PFSK-1 (cell line): ENCODE results near the gene FDCSP.

Experiments used
- REST ChIP-seq, 2 experiments: IDR thresholded peaks; 2 replicates each; pipeline versions ENCODE4 v1.6.1 to v1.8.0; 2011 to 2012; ENCODE audit warnings: low read depth in 2 of 2, low read length in 2 of 2, control low read depth in 1 of 2, inconsistent platforms in 1 of 2, mild to moderate bottlenecking in 1 of 2, moderate library complexity in 1 of 2; ENCODE audit not compliant: insufficient read depth in 1 of 2
- TAF1 ChIP-seq: IDR thresholded peaks from 2 replicates; pipeline ENCODE4 v1.6.1; 2012; ENCODE audit warnings: low read length, control low read depth, borderline replicate concordance; ENCODE audit not compliant: insufficient read depth

GRCh38 chr4:70187216-70187615 is 38.7 kb upstream of the FDCSP start:
- TF ChIP-seq REST (IDR thresholded peaks at IDR 0.05; ENCODE audit: insufficient read depth in 1 of 2, low read depth in 2 of 2, low read length in 2 of 2) (no peak), TAF1 (no peak)
